ENCODE measurements around the gene ZNF684.

ZNF684 gene

GRCh38 chr1:40595623-40596022 lies 64.2 kb downstream of the ZNF684 start:
- no peak overlapping the region for H3K27ac ChIP-seq (ENCODE audit: low read depth in 2 of 2, low read length in 2 of 2)
- H3K27me3 ChIP-seq (ENCODE audit: control insufficient read depth in 2 of 2, insufficient read depth in 2 of 2, low read length in 2 of 2), result no peaks in the 10 kb centered on the region
- peaks cover 0 to 3% of the 10 kb centered on the region in 2 donors for H3K4me1 ChIP-seq (ENCODE audit: control insufficient read depth in 2 of 2, insufficient read depth in 2 of 2, low read length in 2 of 2)
- no peaks in the 10 kb centered on the region for H3K9me3 ChIP-seq (ENCODE audit: control insufficient read depth in 2 of 2, low read length in 2 of 2)
- no peak overlapping the region for H3K4me3 ChIP-seq (ENCODE audit: low read length in 2 of 2)
- no peak overlapping the region for H3K9ac ChIP-seq (ENCODE audit: low read depth in 1 of 2, low read length in 2 of 2)
- H3K36me3 ChIP-seq (ENCODE audit: control insufficient read depth in 2 of 2, insufficient read depth in 2 of 2, low read length in 2 of 2), result no peaks in the 10 kb centered on the region

Data from mucosa of rectum (tissue), 2 donors.